HepG2 (cell line): ENCODE results near the gene AKR7A3. TPM values are rescaled to one million over a fixed set of nuclear protein-coding genes. Genes with fewer than 3 reads are reported as not detected.

ENCODE experiments used
- HNRNPLL ChIP-seq: fragments of 200-400 bp; formaldehyde crosslinking; IDR thresholded peaks from 2 replicates; pipeline ENCODE4 v1.6.1; 2017; ENCODE audit warnings: mild to moderate bottlenecking, low read depth, low read length; ENCODE audit not compliant: poor library complexity, severe bottlenecking
- MYC ChIP-seq: sonication (generic); formaldehyde crosslinking; IDR thresholded peaks from 2 replicates; pipeline ENCODE4 v1.9.0; 2021; ENCODE audit warnings: missing genetic modification reagents, borderline replicate concordance
- NR1H2 ChIP-seq: sonication (generic); formaldehyde crosslinking; IDR thresholded peaks from 2 replicates; pipeline ENCODE4 v1.8.1; 2022; ENCODE audit warnings: low read depth, missing genetic modification reagents, borderline replicate concordance
- PLRG1 ChIP-seq: fragments of 450-650 bp; conservative IDR thresholded peaks from 2 replicates; pipeline ENCODE4 v1.6.1; 2016
- SRSF9 ChIP-seq: fragments of 200-400 bp; formaldehyde crosslinking; IDR thresholded peaks from 2 replicates; pipeline ENCODE4 v1.6.1; 2018; ENCODE audit warnings: borderline replicate concordance, mild to moderate bottlenecking, low read depth, low read length; ENCODE audit not compliant: insufficient read depth, poor library complexity, severe bottlenecking
- ZBTB7B ChIP-seq: sonication (generic); formaldehyde crosslinking; IDR thresholded peaks from 2 replicates; pipeline ENCODE4 v1.4.0; 2020; ENCODE audit warnings: missing genetic modification reagents
- ZNF263 ChIP-seq: sonication (generic); formaldehyde crosslinking; IDR thresholded peaks from 2 replicates; pipeline ENCODE4 v1.4.0; 2020; ENCODE audit warnings: missing genetic modification reagents
- ZNF605 ChIP-seq: sonication (generic); formaldehyde crosslinking; IDR thresholded peaks from 2 replicates; pipeline ENCODE4 v1.8.0; 2022; ENCODE audit warnings: mild to moderate bottlenecking, missing genetic modification reagents
- polyA plus RNA-seq, 8 experiments: library from polyadenylated mRNA; depleted of rRNA in 3 of 8; stranded (reverse) in 7 of 8; unstranded in 1 of 8; fragments of >200 nt; fragmentation: Illumina TruSeq in 4 of 8; extraction: Trizol in 4 of 8; gene quantifications; 2 replicates each; pipeline versions ENCODE4 v1.2.1 to v1.2.3, GENCODE V29; 2011 to 2016; ENCODE audit warnings: low read depth in 4 of 8, missing spikeins in 1 of 8, mixed read lengths in 1 of 8; ENCODE audit not compliant: insufficient read depth in 1 of 8
- total RNA-seq, 5 experiments: library from RNA; depleted of rRNA; stranded (reverse); fragments of >200 nt; fragmentation: Illumina TruSeq; extraction: Trizol; gene quantifications; 2 replicates each; pipeline ENCODE4 v1.2.3, GENCODE V29; 2016; ENCODE audit warnings: low read depth in 1 of 5
- TF ChIP-seq, protein P1 (sequence below): sonication (generic); formaldehyde crosslinking; conservative IDR thresholded peaks from 2 replicates; pipeline ENCODE4 v1.4.0; 2020; ENCODE audit warnings: missing genetic modification reagents
- TF ChIP-seq, protein P2 (sequence below): sonication (generic); formaldehyde crosslinking; IDR thresholded peaks from 2 replicates; pipeline ENCODE4 v1.4.0; 2020; ENCODE audit warnings: missing genetic modification reagents, borderline replicate concordance
- TF ChIP-seq, protein P3 (sequence below): IDR thresholded peaks from 2 replicates; pipeline ENCODE4 v1.6.1; 2016; ENCODE audit warnings: missing compliant biosample characterization, missing genetic modification reagents, borderline replicate concordance
- TF ChIP-seq, protein P4 (sequence below): IDR thresholded peaks from 2 replicates; pipeline ENCODE4 v1.6.1; 2012; ENCODE audit warnings: low read depth, low read length, improper control_type of control experiment
- TF ChIP-seq, protein P5 (sequence below): sonication (generic); formaldehyde crosslinking; IDR thresholded peaks from one replicate; pipeline ENCODE4 v1.5.1; 2020; ENCODE audit warnings: mild to moderate bottlenecking, missing genetic modification reagents; ENCODE audit errors: not compliant biosample characterization

AKR7A3 gene
- total and polyA plus RNA-seq, 2 of the 13 experiments (the other 11 are each of a cell fraction or from before 2014, with no cell fraction given) = 0.58 to 1.00 TPM

DNA sequence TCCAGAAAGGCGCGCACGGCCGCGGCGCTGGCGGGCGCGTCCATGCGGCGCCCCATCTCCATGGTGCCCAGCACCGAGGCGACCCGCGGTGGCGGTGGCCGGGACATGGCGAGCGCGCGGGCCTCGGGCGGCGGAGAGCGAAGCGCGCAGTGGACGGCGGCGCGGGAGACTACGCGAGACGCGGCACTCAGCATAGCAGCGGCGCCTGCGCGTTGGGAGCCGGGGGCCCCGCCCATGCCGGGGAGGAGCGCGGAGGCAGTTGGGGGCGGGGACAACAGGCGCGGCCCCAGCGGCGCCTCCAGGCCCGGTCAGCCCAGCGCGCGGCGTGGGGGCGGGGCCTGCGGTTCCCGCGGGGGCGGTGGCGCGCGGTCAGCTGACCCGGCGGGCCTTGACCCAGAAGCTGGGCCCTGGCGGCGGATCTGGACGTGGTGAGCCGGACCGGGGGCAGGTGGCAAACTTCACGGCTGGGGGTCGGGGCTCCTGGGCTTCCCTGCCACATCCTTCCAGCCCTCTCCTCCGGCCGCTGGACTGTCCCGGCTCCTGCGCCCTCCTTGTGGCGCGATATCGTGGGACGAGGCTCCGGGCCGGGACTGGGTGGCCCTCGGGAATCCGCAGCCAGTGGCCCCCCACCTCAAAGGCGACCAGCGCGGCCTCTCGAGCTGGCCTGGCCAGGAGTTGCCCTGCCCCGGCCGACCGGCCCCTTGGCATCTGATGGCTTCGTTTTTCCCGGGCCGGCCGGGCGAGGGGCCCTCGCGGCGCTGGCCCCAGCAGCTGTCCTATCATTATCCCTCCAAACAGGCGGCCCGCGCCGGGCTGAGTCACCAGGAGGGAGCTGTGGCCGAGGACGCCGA is 23.6 kb upstream of the AKR7A3 start, which contains the start of the genes AKR7A2 and SLC66A1 (continued):
- TF ChIP-seq, protein P1, sequence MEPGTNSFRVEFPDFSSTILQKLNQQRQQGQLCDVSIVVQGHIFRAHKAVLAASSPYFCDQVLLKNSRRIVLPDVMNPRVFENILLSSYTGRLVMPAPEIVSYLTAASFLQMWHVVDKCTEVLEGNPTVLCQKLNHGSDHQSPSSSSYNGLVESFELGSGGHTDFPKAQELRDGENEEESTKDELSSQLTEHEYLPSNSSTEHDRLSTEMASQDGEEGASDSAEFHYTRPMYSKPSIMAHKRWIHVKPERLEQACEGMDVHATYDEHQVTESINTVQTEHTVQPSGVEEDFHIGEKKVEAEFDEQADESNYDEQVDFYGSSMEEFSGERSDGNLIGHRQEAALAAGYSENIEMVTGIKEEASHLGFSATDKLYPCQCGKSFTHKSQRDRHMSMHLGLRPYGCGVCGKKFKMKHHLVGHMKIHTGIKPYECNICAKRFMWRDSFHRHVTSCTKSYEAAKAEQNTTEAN = peak; percentile 38; the same call in 1 of the 2 replicates
- TF ChIP-seq ZBTB7B (CRISPR knock-in tag) (no peak), ZNF263 (CRISPR knock-in tag) (0 out of 2 replicates have a peak, but pooled peaks have one; percentile 17), ZNF605 (CRISPR knock-in tag) (peak; percentile 81), SRSF9 (no peak), MYC (peak; percentile 55), PLRG1 (no peak), HNRNPLL (peak; percentile 79), NR1H2 (CRISPR knock-in tag) (0 out of 2 replicates have a peak, but pooled peaks have one; percentile 54)
- TF ChIP-seq, protein P2, sequence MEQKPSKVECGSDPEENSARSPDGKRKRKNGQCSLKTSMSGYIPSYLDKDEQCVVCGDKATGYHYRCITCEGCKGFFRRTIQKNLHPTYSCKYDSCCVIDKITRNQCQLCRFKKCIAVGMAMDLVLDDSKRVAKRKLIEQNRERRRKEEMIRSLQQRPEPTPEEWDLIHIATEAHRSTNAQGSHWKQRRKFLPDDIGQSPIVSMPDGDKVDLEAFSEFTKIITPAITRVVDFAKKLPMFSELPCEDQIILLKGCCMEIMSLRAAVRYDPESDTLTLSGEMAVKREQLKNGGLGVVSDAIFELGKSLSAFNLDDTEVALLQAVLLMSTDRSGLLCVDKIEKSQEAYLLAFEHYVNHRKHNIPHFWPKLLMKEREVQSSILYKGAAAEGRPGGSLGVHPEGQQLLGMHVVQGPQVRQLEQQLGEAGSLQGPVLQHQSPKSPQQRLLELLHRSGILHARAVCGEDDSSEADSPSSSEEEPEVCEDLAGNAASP (CRISPR knock-in tag) = no peak
- TF ChIP-seq, protein P3, sequence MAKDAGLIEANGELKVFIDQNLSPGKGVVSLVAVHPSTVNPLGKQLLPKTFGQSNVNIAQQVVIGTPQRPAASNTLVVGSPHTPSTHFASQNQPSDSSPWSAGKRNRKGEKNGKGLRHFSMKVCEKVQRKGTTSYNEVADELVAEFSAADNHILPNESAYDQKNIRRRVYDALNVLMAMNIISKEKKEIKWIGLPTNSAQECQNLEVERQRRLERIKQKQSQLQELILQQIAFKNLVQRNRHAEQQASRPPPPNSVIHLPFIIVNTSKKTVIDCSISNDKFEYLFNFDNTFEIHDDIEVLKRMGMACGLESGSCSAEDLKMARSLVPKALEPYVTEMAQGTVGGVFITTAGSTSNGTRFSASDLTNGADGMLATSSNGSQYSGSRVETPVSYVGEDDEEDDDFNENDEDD = peak; percentile 89
- TF ChIP-seq, protein P4, sequence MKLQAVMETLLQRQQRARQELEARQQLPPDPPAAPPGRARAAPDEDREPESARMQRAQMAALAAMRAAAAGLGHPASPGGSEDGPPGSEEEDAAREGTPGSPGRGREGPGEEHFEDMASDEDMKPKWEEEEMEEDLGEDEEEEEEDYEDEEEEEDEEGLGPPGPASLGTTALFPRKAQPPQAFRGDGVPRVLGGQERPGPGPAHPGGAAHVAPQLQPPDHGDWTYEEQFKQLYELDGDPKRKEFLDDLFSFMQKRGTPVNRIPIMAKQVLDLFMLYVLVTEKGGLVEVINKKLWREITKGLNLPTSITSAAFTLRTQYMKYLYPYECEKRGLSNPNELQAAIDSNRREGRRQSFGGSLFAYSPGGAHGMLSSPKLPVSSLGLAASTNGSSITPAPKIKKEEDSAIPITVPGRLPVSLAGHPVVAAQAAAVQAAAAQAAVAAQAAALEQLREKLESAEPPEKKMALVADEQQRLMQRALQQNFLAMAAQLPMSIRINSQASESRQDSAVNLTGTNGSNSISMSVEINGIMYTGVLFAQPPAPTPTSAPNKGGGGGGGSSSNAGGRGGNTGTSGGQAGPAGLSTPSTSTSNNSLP = no peak
- TF ChIP-seq, protein P5, sequence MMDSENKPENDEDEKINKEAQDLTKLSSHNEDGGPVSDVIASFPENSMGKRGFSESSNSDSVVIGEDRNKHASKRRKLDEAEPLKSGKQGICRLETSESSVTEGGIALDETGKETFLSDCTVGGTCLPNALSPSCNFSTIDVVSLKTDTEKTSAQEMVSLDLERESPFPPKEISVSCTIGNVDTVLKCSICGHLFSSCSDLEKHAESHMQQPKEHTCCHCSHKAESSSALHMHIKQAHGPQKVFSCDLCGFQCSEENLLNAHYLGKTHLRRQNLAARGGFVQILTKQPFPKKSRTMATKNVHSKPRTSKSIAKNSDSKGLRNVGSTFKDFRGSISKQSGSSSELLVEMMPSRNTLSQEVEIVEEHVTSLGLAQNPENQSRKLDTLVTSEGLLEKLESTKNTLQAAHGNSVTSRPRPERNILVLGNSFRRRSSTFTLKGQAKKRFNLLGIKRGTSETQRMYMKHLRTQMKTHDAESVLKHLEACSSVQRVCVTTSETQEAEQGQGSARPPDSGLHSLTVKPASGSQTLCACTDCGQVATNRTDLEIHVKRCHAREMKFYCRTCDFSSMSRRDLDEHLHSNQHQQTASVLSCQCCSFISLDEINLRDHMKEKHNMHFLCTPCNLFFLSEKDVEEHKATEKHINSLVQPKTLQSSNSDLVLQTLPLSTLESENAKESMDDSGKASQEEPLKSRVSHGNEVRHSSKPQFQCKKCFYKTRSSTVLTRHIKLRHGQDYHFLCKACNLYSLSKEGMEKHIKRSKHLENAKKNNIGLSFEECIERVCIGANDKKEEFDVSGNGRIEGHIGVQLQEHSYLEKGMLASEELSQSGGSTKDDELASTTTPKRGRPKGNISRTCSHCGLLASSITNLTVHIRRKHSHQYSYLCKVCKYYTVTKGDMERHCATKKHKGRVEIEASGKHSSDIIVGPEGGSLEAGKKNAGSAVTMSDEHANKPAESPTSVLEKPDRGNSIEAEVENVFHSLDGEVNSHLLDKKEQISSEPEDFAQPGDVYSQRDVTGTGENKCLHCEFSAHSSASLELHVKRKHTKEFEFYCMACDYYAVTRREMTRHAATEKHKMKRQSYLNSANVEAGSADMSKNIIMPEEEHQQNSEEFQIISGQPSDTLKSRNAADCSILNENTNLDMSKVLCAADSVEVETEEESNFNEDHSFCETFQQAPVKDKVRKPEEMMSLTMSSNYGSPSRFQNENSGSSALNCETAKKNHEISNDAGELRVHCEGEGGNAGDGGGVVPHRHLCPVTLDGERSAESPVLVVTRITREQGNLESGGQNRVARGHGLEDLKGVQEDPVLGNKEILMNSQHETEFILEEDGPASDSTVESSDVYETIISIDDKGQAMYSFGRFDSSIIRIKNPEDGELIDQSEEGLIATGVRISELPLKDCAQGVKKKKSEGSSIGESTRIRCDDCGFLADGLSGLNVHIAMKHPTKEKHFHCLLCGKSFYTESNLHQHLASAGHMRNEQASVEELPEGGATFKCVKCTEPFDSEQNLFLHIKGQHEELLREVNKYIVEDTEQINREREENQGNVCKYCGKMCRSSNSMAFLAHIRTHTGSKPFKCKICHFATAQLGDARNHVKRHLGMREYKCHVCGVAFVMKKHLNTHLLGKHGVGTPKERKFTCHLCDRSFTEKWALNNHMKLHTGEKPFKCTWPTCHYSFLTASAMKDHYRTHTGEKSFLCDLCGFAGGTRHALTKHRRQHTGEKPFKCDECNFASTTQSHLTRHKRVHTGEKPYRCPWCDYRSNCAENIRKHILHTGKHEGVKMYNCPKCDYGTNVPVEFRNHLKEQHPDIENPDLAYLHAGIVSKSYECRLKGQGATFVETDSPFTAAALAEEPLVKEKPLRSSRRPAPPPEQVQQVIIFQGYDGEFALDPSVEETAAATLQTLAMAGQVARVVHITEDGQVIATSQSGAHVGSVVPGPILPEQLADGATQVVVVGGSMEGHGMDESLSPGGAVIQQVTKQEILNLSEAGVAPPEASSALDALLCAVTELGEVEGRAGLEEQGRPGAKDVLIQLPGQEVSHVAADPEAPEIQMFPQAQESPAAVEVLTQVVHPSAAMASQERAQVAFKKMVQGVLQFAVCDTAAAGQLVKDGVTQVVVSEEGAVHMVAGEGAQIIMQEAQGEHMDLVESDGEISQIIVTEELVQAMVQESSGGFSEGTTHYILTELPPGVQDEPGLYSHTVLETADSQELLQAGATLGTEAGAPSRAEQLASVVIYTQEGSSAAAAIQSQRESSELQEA (CRISPR knock-in tag) = no peak
